Small intestine (tissue), 7 donors: ENCODE results near the gene FBLN5. TPM values are rescaled to one million over a fixed set of nuclear protein-coding genes. Genes with fewer than 3 reads are reported as not detected.

Experiments used
- DNase-seq, 2 donors: peaks; one replicate each; pipeline versions ENCODE4 v3.0.0 to v3.0.0-alpha.2; 2013
- FAIRE-seq: peaks from 2 replicates; lab custom pipeline; 2012; peaks lifted over from hg19 to GRCh38; lab: Jason Lieb, UNC
- H3K27ac ChIP-seq, 3 donors: one replicate each; pipeline ENCODE4 v1.5.1; 2013; ENCODE audit warnings: low read length in 2 of 3, mild to moderate bottlenecking in 2 of 3, control low read depth in 1 of 3, inconsistent platforms in 1 of 3, low read depth in 1 of 3, moderate library complexity in 1 of 3
- H3K27me3 ChIP-seq, 3 donors: one replicate each; pipeline ENCODE4 v1.6.1; 2013; ENCODE audit warnings: low read length in 3 of 3, inconsistent platforms in 1 of 3; ENCODE audit not compliant: control insufficient read depth in 3 of 3, insufficient read depth in 3 of 3
- H3K36me3 ChIP-seq, 3 donors: one replicate each; pipeline ENCODE4 v1.6.1; 2013; ENCODE audit warnings: low read length in 3 of 3, inconsistent platforms in 1 of 3, low read depth in 1 of 3, mild to moderate bottlenecking in 1 of 3, moderate library complexity in 1 of 3; ENCODE audit not compliant: control insufficient read depth in 3 of 3, insufficient read depth in 2 of 3
- H3K4me1 ChIP-seq, 3 donors: one replicate each; pipeline ENCODE4 v1.6.1; 2013; ENCODE audit warnings: low read length in 2 of 3, inconsistent platforms in 1 of 3, low read depth in 1 of 3, mild to moderate bottlenecking in 1 of 3, moderate library complexity in 1 of 3; ENCODE audit not compliant: control insufficient read depth in 3 of 3, insufficient read depth in 2 of 3
- H3K4me3 ChIP-seq, 3 donors: one replicate each; pipeline ENCODE4 v1.5.1; 2013; ENCODE audit warnings: low read length in 3 of 3, control low read depth in 1 of 3, inconsistent platforms in 1 of 3, low read depth in 1 of 3, mild to moderate bottlenecking in 1 of 3, moderate library complexity in 1 of 3
- H3K9me3 ChIP-seq, 2 donors: one replicate each; pipeline ENCODE4 v1.6.1; 2013; ENCODE audit warnings: low read depth in 1 of 2, low read length in 1 of 2; ENCODE audit not compliant: control insufficient read depth in 2 of 2, insufficient read depth in 1 of 2
- WGBS, 3 donors: extraction: QIAGEN DNeasy Blood & Tissue Kit; methylation state at CpG; one replicate each; pipeline ENCODE4 v1.1.7; 2013; 5-methylcytosine and 5-hydroxymethylcytosine counted together
- polyA plus RNA-seq, 4 donors: library from polyadenylated mRNA; stranded (reverse) in 3 of 4; unstranded in 1 of 4; fragments of 200-250 nt in 3 of 4; fragments of 120-200 nt in 1 of 4; gene quantifications; one replicate each; pipeline versions ENCODE4 v1.2.1 to v1.2.3, GENCODE V29; 2013
- donor health status: healthy with polysubstance abuse.
- donor health status: control.
- donor health status: control.
- donor health status: Bipolar disorder and iron deficiency.
- donor health status: healthy.

FBLN5 gene
- polyA plus RNA-seq, 4 donors = 2.0 to 88.3 (median 22.9) TPM

DNA sequence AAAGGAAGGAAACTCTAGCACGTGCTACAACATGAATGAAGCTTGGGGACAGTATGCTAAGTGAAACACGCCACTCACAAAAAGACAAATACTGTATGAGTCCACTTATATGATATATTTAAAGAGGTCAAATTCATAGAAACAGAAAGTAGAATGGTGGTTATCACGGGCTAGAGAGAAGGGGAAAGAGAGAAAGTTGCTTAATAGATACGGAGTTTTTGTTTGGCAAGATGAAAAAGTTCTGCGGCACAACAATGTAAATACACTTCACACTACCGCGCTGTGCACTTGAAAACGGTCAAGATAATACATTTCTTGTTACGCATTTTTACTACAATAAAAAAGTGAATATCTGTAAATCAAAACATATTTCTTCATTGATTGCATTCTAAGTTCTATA is 37.3 kb downstream of the FBLN5 start:
- H3K9me3 ChIP-seq = peaks cover 0 to 10% of the 10 kb centered on the region in 2 donors
- H3K27ac ChIP-seq = no peak overlapping the region
- no peak for FAIRE-seq
- no peak for DNase-seq
- H3K36me3 ChIP-seq = peaks cover 0 to under 1% (median 0%) of the 10 kb centered on the region in 3 donors
- WGBS, 3 donors = 75 to 88% (median 84%) methylated on average over 9 of the region's 9 CpGs
- no peaks in the 10 kb centered on the region for H3K4me1 ChIP-seq
- H3K4me3 ChIP-seq = no peak overlapping the region
- H3K27me3 ChIP-seq = no peaks in the 10 kb centered on the region

DNA sequence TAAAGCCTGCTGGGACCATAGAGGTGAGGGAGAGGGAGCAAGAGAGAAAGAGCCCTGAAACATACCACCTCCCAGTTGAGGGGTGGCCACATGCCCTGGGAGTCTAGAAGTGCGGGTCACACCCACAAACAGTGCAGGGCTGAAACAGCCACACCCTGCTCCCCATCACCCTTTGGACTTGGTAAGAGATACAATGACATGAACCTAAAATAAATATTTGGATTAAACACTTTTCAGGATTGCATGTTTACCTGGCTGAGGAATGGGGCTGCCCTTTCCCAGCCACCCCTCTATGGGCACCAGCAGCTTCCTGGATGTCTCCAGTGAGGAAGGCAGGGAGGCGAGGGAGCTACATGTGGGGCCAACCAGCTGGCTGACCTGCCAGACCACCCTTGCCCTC is 41.1 kb downstream of the FBLN5 start:
- DNase-seq = peak in 1 of 2 donors; percentile 68
- H3K27ac ChIP-seq = no peak overlapping the region
- peaks cover 0 to 10% of the 10 kb centered on the region in 2 donors for H3K9me3 ChIP-seq
- H3K4me1 ChIP-seq = no peaks in the 10 kb centered on the region
- H3K36me3 ChIP-seq = peaks cover 0 to 4% (median 0%) of the 10 kb centered on the region in 3 donors
- no peak for FAIRE-seq
- no peaks in the 10 kb centered on the region for H3K27me3 ChIP-seq
- WGBS, 3 donors = 64 to 81% (median 78%) methylated on average over 2 of the region's 2 CpGs
- no peak overlapping the region for H3K4me3 ChIP-seq

DNA sequence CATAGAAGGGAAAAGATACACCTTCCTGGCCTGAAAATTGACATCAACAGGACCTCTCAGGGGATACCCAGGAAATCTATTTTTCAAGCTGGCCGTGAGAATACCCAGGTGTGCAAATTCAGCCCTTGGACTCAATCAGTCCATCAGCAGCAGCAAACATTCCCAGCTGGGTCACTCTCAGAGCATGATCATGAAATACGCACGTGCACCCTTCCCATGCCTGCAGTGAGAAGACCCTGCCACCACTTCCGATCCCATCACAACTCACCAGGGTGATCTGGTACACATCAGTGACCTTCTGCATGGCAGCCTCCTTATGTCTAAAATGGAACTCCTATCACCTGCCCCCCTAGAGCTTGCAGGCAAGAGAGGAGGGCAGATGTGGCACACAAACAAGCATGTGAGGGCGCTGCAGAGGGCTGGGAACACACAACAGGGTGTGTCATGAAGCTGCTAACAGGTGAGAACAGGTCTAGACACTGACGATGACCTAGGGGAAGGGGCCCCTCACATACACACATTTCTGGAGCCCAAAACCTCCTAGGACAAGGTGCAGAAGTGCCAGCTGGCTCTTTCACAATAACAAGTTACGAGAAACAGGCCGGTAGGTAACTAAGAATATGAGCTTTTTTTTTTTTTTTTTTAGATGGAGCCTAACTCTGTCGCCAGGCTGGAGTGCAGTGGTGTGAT is 42.4 kb downstream of the FBLN5 start:
- Histone ChIP-seq H3K27ac (no peak overlapping the region), H3K9me3 (peaks cover 0 to 10% of the 10 kb centered on the region in 2 donors), H3K4me1 (no peaks in the 10 kb centered on the region), H3K4me3 (no peak overlapping the region), H3K36me3 (peaks cover 0 to 4% (median 0%) of the 10 kb centered on the region in 3 donors), H3K27me3 (no peaks in the 10 kb centered on the region)
- WGBS, 3 donors = 83 to 90% (median 84%) methylated on average over 9 of the region's 9 CpGs
- no peak for DNase-seq
- FAIRE-seq = no peak

- no peak overlapping the region for H3K27ac ChIP-seq
- DNase-seq (no peak), FAIRE-seq (no peak)
- H3K9me3 ChIP-seq = peaks cover 0 to 10% of the 10 kb centered on the region in 2 donors
- no peaks in the 10 kb centered on the region for H3K4me1 ChIP-seq
- H3K4me3 ChIP-seq = no peak overlapping the region
- H3K36me3 ChIP-seq = peaks cover 0 to 4% (median 0%) of the 10 kb centered on the region in 3 donors
- H3K27me3 ChIP-seq = no peaks in the 10 kb centered on the region
- WGBS, 3 donors = 79 to 82% (median 79%) methylated on average over 8 of the region's 8 CpGs
Observed at GRCh38 chr14:91904483-91904882, 43.0 kb downstream of the FBLN5 start.

GRCh38 chr14:91903070-91903469 is 44.4 kb downstream of the FBLN5 start:
- Histone ChIP-seq H3K27ac (no peak overlapping the region), H3K9me3 (peaks cover 0 to 10% of the 10 kb centered on the region in 2 donors), H3K36me3 (peaks cover 0 to 4% (median 0%) of the 10 kb centered on the region in 3 donors), H3K4me3 (no peak overlapping the region), H3K27me3 (no peaks in the 10 kb centered on the region), H3K4me1 (no peaks in the 10 kb centered on the region)
- DNase-seq (no peak), FAIRE-seq (no peak)
- WGBS, 3 donors = 47 to 90% (median 50%) methylated on average over 2 of the region's 2 CpGs

DNA sequence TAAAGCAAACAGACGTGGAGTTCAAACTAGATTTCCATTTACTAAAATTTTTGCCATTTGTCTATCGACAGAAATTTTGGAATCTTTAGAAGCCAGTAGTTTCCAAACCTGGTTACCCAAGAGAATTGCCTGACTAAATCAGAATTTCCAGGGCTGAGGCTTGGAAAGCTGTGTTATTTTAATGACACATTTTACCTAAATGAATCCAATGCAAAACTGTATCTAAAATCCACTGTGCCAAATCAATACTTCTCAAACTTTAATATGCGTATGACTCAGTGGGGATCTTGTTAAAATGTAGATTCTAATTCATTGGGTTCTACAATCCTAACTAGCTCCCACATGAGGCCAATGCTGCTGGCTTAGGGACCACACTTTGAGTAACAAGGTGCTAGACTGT is 45.2 kb downstream of the FBLN5 start:
- DNase-seq = no peak
- Histone ChIP-seq H3K4me3 (no peak overlapping the region), H3K27me3 (no peaks in the 10 kb centered on the region), H3K9me3 (peaks cover 0 to 9% of the 10 kb centered on the region in 2 donors), H3K4me1 (no peaks in the 10 kb centered on the region), H3K27ac (no peak overlapping the region), H3K36me3 (peaks cover 0 to 4% (median 0%) of the 10 kb centered on the region in 3 donors)
- no peak for FAIRE-seq
- WGBS, 3 donors = 90 to 94% (median 91%) methylated on average over 3 of the region's 3 CpGs

GRCh38 chr14:91901449-91902226 is 45.9 kb downstream of the FBLN5 start:
- 68 to 93% (median 86%) methylated on average over 9 of the region's 9 CpGs for WGBS, 3 donors
- peaks cover 0 to 2% of the 10 kb centered on the region in 2 donors for H3K9me3 ChIP-seq
- FAIRE-seq = no peak
- H3K4me1 ChIP-seq = no peaks in the 10 kb centered on the region
- no peak for DNase-seq
- H3K4me3 ChIP-seq = no peak overlapping the region
- no peaks in the 10 kb centered on the region for H3K27me3 ChIP-seq
- peaks cover 0 to 5% (median 0%) of the 10 kb centered on the region in 3 donors for H3K36me3 ChIP-seq
- H3K27ac ChIP-seq = no peak overlapping the region

DNA sequence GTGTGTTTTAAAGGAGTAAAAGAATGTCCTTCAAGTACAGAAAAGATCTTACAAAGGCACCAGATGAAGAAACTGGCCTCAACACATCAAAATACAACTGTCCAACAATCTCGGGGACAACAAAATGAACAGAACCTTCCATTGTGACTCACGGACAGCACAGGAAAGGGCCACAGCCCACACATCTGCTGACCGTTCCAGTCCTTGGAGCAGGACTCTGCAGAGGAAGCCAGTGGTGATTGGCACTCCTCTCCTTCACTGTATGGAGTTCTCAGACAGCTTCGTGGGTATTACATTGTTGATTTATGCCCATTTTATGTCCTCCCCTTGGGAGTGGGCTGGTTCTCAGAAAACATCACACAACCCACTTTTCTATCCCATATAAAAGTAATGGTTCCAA is 47.7 kb downstream of the FBLN5 start:
- WGBS, 3 donors = 74 to 88% (median 82%) methylated on average over 4 of the region's 4 CpGs
- FAIRE-seq (no peak), DNase-seq (no peak)
- peaks cover 0 to 5% (median 0%) of the 10 kb centered on the region in 3 donors for H3K36me3 ChIP-seq
- no peaks in the 10 kb centered on the region for H3K27me3 ChIP-seq
- H3K4me1 ChIP-seq = no peaks in the 10 kb centered on the region
- no peaks in the 10 kb centered on the region for H3K9me3 ChIP-seq
- no peak overlapping the region for H3K4me3 ChIP-seq
- no peak overlapping the region for H3K27ac ChIP-seq
